ENCODE measurements around the gene NPFFR1.

DNA sequence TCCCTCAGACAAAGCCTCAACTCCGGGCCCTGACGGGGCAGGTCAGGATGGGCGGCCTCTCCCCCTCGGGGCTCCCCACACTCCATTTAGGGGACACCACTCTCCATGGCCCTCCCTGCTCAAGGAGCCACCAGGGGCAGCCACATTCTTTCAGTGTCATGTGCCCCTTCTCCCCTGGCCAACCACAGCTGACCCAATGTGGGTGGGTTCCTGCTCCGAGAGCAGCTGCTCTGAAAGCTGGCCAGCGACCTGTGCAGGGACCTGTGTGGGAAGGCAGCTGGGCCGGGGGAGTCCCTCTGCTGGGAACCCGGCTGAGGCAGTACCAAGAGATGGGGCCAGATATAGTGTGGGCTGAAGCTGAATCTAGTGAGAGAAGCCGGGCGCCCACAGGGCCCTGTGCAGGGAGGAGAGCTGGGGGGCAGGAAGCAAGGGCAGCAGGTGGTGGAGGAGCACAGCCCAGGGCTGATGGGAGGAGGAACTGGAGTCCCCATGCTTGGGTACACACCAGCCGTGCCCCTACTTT lies 40.6 kb upstream of the NPFFR1 start:
- no peak for TF ChIP-seq POLR2A (IDR thresholded peaks at IDR 0.05; ENCODE audit: extremely low read depth, insufficient read length)
- TF ChIP-seq, protein P1, sequence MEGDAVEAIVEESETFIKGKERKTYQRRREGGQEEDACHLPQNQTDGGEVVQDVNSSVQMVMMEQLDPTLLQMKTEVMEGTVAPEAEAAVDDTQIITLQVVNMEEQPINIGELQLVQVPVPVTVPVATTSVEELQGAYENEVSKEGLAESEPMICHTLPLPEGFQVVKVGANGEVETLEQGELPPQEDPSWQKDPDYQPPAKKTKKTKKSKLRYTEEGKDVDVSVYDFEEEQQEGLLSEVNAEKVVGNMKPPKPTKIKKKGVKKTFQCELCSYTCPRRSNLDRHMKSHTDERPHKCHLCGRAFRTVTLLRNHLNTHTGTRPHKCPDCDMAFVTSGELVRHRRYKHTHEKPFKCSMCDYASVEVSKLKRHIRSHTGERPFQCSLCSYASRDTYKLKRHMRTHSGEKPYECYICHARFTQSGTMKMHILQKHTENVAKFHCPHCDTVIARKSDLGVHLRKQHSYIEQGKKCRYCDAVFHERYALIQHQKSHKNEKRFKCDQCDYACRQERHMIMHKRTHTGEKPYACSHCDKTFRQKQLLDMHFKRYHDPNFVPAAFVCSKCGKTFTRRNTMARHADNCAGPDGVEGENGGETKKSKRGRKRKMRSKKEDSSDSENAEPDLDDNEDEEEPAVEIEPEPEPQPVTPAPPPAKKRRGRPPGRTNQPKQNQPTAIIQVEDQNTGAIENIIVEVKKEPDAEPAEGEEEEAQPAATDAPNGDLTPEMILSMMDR (IDR thresholded peaks at IDR 0.05; ENCODE audit: low read depth, low read length): no peak

Data from NB4 (cell line).